Naive thymus-derived CD4-positive, alpha-beta T cell (primary cell): ENCODE results near the gene RILP. TPM values are rescaled to one million over a fixed set of nuclear protein-coding genes. Genes with fewer than 3 reads are reported as not detected.
A peak's percentile ranks its signal among the peaks of the same experiment; 100 is the strongest.
"Not testable (repeated sequence)": the region's sequence is repeated elsewhere in the genome, so short reads cannot be mapped to it uniquely, and the experiment has no call there.

Experiments
- ATAC-seq: fragments of 150-1000 bp; cut with Tn5 transposase; 2 replicates; pipeline ENCODE4 v1.10.0; 2021; ENCODE audit warnings: mild to moderate bottlenecking, moderate library complexity
- CTCF ChIA-PET: fragments of 350-600 bp; sonication (Branson Sonifier 250); formaldehyde crosslinking; loops from one replicate; lab custom pipeline; 2021; ENCODE audit warnings: antibody characterized with exemption; lab: Charles Lee
- POLR2A ChIA-PET: fragments of 350-600 bp; sonication (Branson Sonifier 250); formaldehyde crosslinking; loops from one replicate; lab custom pipeline; 2021; ENCODE audit warnings: antibody characterized with exemption, inconsistent platforms; lab: Charles Lee
- DNase-seq, 9 donors: peaks; one replicate each; pipeline versions ENCODE4 v3.0.0 to v3.0.0-alpha.2; 2020 to 2022; ENCODE audit warnings: mixed read lengths in 1 of 9
- H3K27ac ChIP-seq: one replicate; pipeline ENCODE4 v1.7.0; 2013; ENCODE audit warnings: mild to moderate bottlenecking, low read depth, low read length, moderate library complexity
- H3K27me3 ChIP-seq, 2 donors: one replicate each; pipeline ENCODE4 v1.7.0; 2013; ENCODE audit warnings: low read length in 2 of 2, mild to moderate bottlenecking in 2 of 2, moderate library complexity in 2 of 2; ENCODE audit not compliant: control insufficient read depth in 2 of 2, insufficient read depth in 2 of 2
- H3K36me3 ChIP-seq, 3 experiments: 1 replicate in 2 of 3; 2 replicates in 1 of 3; pipeline ENCODE4 v1.7.0; 2013; ENCODE audit warnings: low read length in 3 of 3, mild to moderate bottlenecking in 3 of 3, moderate library complexity in 1 of 3; ENCODE audit not compliant: insufficient read depth in 3 of 3, control insufficient read depth in 2 of 3
- H3K4me1 ChIP-seq, 2 donors: one replicate each; pipeline ENCODE4 v1.7.0; 2013; ENCODE audit warnings: low read length in 2 of 2, mild to moderate bottlenecking in 2 of 2, moderate library complexity in 1 of 2; ENCODE audit not compliant: control insufficient read depth in 2 of 2, insufficient read depth in 2 of 2
- H3K4me3 ChIP-seq: 2 replicates; pipeline ENCODE4 v1.7.0; 2013; ENCODE audit warnings: mild to moderate bottlenecking, low read length
- H3K9me3 ChIP-seq, 3 experiments: 1 replicate in 2 of 3; 2 replicates in 1 of 3; pipeline ENCODE4 v1.7.0; 2013; ENCODE audit warnings: low read length in 3 of 3; ENCODE audit not compliant: control insufficient read depth in 2 of 3
- H3K27ac Mint-ChIP-seq, 9 donors: one replicate each; pipeline ENCODE4 v1.8.0; 2020 to 2022; ENCODE audit warnings: mixed read lengths in 9 of 9, mild to moderate bottlenecking in 8 of 9, moderate library complexity in 5 of 9, inconsistent platforms in 2 of 9
- H3K27me3 Mint-ChIP-seq, 5 donors: one replicate each; pipeline ENCODE4 v1.8.0; 2021 to 2022; ENCODE audit warnings: mixed read lengths in 5 of 5, mild to moderate bottlenecking in 1 of 5
- H3K36me3 Mint-ChIP-seq, 5 donors: one replicate each; pipeline ENCODE4 v1.8.0; 2020 to 2022; ENCODE audit warnings: mixed read lengths in 5 of 5, mild to moderate bottlenecking in 3 of 5, inconsistent platforms in 1 of 5
- H3K4me1 Mint-ChIP-seq, 7 donors: one replicate each; pipeline ENCODE4 v1.8.0; 2020 to 2022; ENCODE audit warnings: mixed read lengths in 7 of 7, mild to moderate bottlenecking in 3 of 7, inconsistent platforms in 1 of 7
- H3K4me3 Mint-ChIP-seq, 10 donors: one replicate each; pipeline ENCODE4 v1.8.0; 2020 to 2022; ENCODE audit warnings: mild to moderate bottlenecking in 10 of 10, mixed read lengths in 10 of 10, moderate library complexity in 6 of 10, inconsistent platforms in 2 of 10
- H3K9me3 Mint-ChIP-seq, 11 donors: one replicate each; pipeline ENCODE4 v1.8.0; 2020 to 2022; ENCODE audit warnings: mixed read lengths in 11 of 11, mild to moderate bottlenecking in 4 of 11, inconsistent platforms in 1 of 11, moderate library complexity in 1 of 11
- intact Hi-C, 2 donors: fragments of 100-400 bp; cut with micrococcal nuclease; formaldehyde crosslinking; loops; one replicate each; pipeline ENCODE4 v1.15.1; 2023
- polyA plus RNA-seq, 2 donors: library from polyadenylated mRNA; unstranded; fragments of 300-500 nt; fragmentation: Illumina TruSeq; gene quantifications; one replicate each; pipeline ENCODE4 v1.2.3, GENCODE V29; 2021
- total RNA-seq, 6 experiments: library from RNA in 5 of 6; stranded (reverse) in 5 of 6; gene quantifications; 1 replicate in 5 of 6; 2 replicates in 1 of 6; pipeline ENCODE4 v1.2.3 and lab custom pipeline; 2021 to 2026

Gene RILP
- 1 to 10 TPM; 2.1 to 8.7 (median 3.0) TPM for total RNA-seq
- polyA plus RNA-seq = 1 to 10 TPM; 2.4 to 3.4 TPM
- 0.67 reads per million for total RNA-seq (lab: John Stamatoyannopoulos, UW)

DNA sequence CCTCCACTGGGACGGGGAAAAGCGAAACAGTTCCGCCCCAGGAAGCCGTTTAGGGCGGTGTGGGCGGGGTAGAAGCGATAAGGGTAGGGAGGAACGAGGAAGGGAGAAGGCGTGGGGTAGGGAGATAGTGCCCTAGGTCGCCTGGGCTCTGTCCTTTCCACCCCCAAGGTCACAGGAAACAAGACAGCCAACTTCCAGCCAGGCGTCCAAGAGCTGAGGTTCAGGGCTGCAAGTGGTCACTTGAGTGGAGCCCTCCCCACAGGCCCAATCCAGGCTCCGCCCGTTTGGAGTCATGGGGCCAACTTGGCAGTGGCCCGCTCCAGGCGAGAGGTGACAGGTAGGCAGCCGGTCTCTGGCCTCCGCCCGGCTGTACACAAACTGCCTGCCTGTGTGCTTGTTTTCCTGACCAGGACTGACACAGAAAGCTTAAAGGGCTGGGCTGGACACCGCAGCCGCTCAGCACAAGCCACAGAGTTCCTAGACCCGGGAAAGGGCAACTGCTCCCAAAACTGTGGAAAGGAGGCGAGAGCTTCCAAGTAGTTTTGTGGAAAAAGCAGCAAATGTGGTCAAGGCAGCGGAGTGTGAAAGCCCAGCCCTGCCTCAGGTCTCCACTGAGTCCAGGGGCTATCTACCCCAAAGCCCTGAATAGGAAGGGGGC is at the start of gene RILP:
Gene RILP, minus strand, starts transcription at position 23 of the 658 bp plus-strand sequence. CDS start 62 bp downstream, outside the sequence.
- Histone ChIP-seq H3K4me1 (peaks cover 11 to 17% of the 10 kb centered on the region in 2 donors), H3K9me3 (no peaks in the 10 kb centered on the region), H3K4me3 (peak within 1 kb of the TSS; percentile 64), H3K27ac (peak within 1 kb of the TSS; percentile 69), H3K36me3 (peaks cover 25 to 51% (median 29%) of the 10 kb centered on the region in 3 experiments), H3K27me3 (no peaks in the 10 kb centered on the region)
- ChIA-PET CTCF (interaction anchor here (0.7 to 1.8 kb wide), 11 partner anchors 9 to 86 kb away, joined by 3 to 8 read pairs (median 4); no protein-coding TSS in a partner anchor), POLR2A (interaction anchor here (0.9 to 3.1 kb wide), 8 partner anchors 21 to 861 kb away, joined by 3 to 27 read pairs (median 4); partner anchors contain the start of genes METTL16, RPA1, SLC43A2 and SMYD4)
- Mint-ChIP-seq H3K4me1 (peaks cover 0 to 32% (median 7%) of the 10 kb centered on the region in 7 donors), H3K27ac (peak within 1 kb of the TSS in 6 of 9 donors; percentile 38 to 72 (median 51)), H3K4me3 (peak within 1 kb of the TSS; percentile 65 to 81 (median 75)), H3K9me3 (no peaks in the 10 kb centered on the region), H3K27me3 (no peaks in the 10 kb centered on the region), H3K36me3 (peaks cover 4 to 25% (median 14%) of the 10 kb centered on the region in 5 donors)
- peak in 1 of 9 donors; percentile 24 for DNase-seq
- intact Hi-C loops = loop anchor here (1.0 to 10.0 kb wide), 16 partner anchors 21 to 751 kb away; partner anchors contain the start of genes SLC43A2 (in 2 of the 2), SMG6 (in 2 of the 2), SRR (in 2 of the 2) and INPP5K (in 1 of the 2)
- ATAC-seq = peak; percentile 6

- ChIA-PET POLR2A (no interaction called here), CTCF (no interaction called here)
- H3K4me3 Mint-ChIP-seq = no peak overlapping the region
- H3K36me3 Mint-ChIP-seq = no peaks in the 10 kb centered on the region
- no peaks in the 10 kb centered on the region for H3K4me1 ChIP-seq
- no peak overlapping the region for H3K27ac ChIP-seq
- H3K27me3 Mint-ChIP-seq = peaks cover 0 to 7% (median 3%) of the 10 kb centered on the region in 5 donors
- no peaks in the 10 kb centered on the region for H3K36me3 ChIP-seq
- H3K27me3 ChIP-seq = no peaks in the 10 kb centered on the region
- no peaks in the 10 kb centered on the region for H3K9me3 ChIP-seq
- H3K4me3 ChIP-seq = no peak overlapping the region
- DNase-seq (no peak), ATAC-seq (no peak)
- no peaks in the 10 kb centered on the region for H3K9me3 Mint-ChIP-seq
- H3K4me1 Mint-ChIP-seq = no peaks in the 10 kb centered on the region
- no peak overlapping the region for H3K27ac Mint-ChIP-seq
- intact Hi-C loops = no loop called here
Observed at GRCh38 chr17:1697681-1698080, 48.0 kb upstream of the RILP start.

DNA sequence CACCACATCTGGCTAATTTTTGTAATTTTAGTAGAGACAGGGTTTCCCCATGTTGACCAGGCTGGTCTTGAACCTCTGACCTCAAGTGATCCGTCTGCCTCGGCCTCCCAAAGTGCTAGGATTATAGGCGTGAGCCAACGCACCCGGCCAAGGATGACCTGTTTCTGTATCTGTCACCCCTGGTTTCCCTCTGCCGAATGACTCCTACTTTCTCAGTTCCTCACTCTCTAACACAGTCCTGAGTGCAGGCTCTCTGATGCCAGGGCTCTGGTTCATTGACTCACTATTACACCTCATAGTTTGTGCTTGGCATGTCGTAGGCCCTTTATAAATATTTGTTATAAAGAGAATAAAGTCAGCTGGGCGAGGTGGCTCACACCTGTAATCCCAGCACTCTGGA is 45.7 kb upstream of the RILP start:
- no peak overlapping the region for H3K4me3 ChIP-seq
- DNase-seq (no peak), ATAC-seq (no peak)
- intact Hi-C loops = no loop called here
- H3K4me1 Mint-ChIP-seq = no peaks in the 10 kb centered on the region
- no peaks in the 10 kb centered on the region for H3K9me3 ChIP-seq
- H3K27ac Mint-ChIP-seq = no peak overlapping the region
- no peaks in the 10 kb centered on the region for H3K36me3 ChIP-seq
- H3K27ac ChIP-seq = no peak overlapping the region
- peaks cover 0 to 3% (median 0%) of the 10 kb centered on the region in 11 donors for H3K9me3 Mint-ChIP-seq
- CTCF ChIA-PET = no interaction called here
- no peaks in the 10 kb centered on the region for H3K4me1 ChIP-seq
- H3K27me3 ChIP-seq = no peaks in the 10 kb centered on the region
- peaks cover 0 to 11% (median 5%) of the 10 kb centered on the region in 5 donors for H3K27me3 Mint-ChIP-seq
- no peak overlapping the region for H3K4me3 Mint-ChIP-seq
- POLR2A ChIA-PET = no interaction called here
- H3K36me3 Mint-ChIP-seq = peaks cover 0 to 4% (median 3%) of the 10 kb centered on the region in 5 donors

DNA sequence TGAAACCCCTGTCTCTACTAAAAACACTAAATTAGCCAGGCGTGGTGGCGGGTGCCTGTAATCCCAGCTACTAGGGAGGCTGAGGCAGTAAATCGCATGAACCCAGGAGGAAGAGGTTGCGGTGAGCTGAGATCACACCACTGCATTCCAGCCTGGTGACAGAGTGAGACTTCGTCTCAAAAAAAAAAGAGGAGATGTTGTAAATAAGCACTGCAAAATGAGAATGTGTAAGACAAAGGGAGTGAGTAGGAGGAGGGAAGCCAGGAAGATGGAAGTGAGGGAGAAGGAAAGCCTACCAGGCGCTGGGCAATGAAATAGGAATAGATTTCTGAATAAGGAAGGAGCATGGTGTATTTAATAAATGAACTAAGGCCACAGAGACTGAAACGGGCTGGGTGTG is 43.7 kb upstream of the RILP start:
- Histone ChIP-seq H3K27ac (no peak overlapping the region), H3K4me3 (no peak overlapping the region), H3K4me1 (no peaks in the 10 kb centered on the region), H3K36me3 (no peaks in the 10 kb centered on the region), H3K9me3 (no peaks in the 10 kb centered on the region), H3K27me3 (no peaks in the 10 kb centered on the region)
- Mint-ChIP-seq H3K9me3 (peaks cover 0 to 3% (median 0%) of the 10 kb centered on the region in 11 donors), H3K4me3 (no peak overlapping the region), H3K27ac (no peak overlapping the region), H3K4me1 (no peaks in the 10 kb centered on the region), H3K27me3 (peaks cover 0 to 11% (median 4%) of the 10 kb centered on the region in 5 donors), H3K36me3 (peaks cover 0 to 4% (median 3%) of the 10 kb centered on the region in 5 donors)
- ChIA-PET CTCF (no interaction called here), POLR2A (no interaction called here)
- DNase-seq = no peak
- ATAC-seq = no peak
- intact Hi-C loops = no loop called here

DNA sequence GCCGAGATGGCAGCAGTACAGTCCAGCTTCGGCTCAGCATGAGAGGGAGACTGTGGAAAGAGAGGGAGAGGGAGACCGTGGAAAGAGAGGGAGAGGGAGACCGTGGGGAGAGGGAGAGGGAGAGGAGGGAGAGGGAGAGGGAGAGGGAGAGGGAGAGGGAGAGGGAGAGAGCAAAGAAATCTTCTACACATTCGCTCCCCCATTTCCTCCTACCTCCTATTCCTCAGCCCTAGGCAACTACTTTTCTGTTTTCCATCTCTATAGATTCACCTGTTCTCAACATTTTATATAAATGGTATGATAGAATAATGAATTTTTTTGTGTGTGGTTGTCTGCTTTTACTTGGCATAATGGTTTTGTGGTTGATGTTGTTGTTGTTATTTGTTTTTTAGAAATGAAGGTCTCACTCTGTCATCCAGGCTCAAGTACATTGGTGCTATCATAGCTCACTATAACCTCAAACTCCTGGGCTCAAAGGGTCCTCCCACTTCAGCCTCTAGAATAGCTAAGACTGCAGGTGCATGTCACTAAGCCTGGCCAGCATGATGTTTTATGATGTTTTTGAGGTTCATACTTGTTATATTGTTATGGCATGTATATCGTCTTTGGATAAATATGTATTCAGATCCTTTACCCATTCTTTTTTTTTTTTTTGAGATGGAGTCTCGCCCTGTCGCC is 41.0 kb upstream of the RILP start:
- no peak for ATAC-seq
- POLR2A ChIA-PET = no interaction called here
- no peak for DNase-seq
- intact Hi-C loops = no loop called here
- Histone ChIP-seq H3K9me3 (no peaks in the 10 kb centered on the region), H3K27ac (no peak overlapping the region), H3K4me1 (no peaks in the 10 kb centered on the region), H3K4me3 (no peak overlapping the region), H3K36me3 (no peaks in the 10 kb centered on the region), H3K27me3 (no peaks in the 10 kb centered on the region)
- H3K36me3 Mint-ChIP-seq = peaks cover 0 to 4% (median 3%) of the 10 kb centered on the region in 5 donors
- no peak overlapping the region for H3K4me3 Mint-ChIP-seq
- peak overlapping the region in 1 of 9 donors; percentile 48 for H3K27ac Mint-ChIP-seq
- peaks cover 0 to 5% (median 0%) of the 10 kb centered on the region in 7 donors for H3K4me1 Mint-ChIP-seq
- peaks cover 0 to 11% (median 4%) of the 10 kb centered on the region in 5 donors for H3K27me3 Mint-ChIP-seq
- CTCF ChIA-PET = interaction anchor here (0.6 to 0.7 kb wide), 2 partner anchors 17 to 179 kb away, joined by 3 to 7 read pairs; no protein-coding TSS in a partner anchor
- peaks cover 0 to 3% (median 0%) of the 10 kb centered on the region in 11 donors for H3K9me3 Mint-ChIP-seq

DNA sequence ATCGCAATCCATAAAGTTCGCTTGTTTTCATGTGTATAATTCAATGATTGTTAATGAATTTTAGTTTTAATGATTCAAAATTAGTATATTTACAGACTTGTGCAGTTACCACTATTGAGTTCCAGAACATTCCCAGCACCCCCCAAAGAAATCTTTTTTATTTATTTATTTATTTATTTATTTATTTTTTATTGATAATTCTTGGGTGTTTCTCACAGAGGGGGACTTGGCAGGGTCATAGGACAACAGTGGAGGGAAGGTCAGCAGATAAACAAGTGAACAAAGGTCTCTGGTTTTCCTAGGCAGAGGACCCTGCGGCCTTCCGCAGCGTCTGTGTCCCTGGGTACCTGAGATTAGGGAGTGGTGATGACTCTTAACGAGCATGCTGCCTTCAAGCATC is 38.7 kb upstream of the RILP start:
- H3K36me3 Mint-ChIP-seq = peaks cover 6 to 12% (median 10%) of the 10 kb centered on the region in 5 donors
- H3K27me3 ChIP-seq, H3K4me3 ChIP-seq, H3K4me1 ChIP-seq, ATAC-seq, H3K36me3 ChIP-seq, H3K27ac Mint-ChIP-seq, H3K9me3 Mint-ChIP-seq, CTCF ChIA-PET, H3K4me3 Mint-ChIP-seq, DNase-seq, H3K9me3 ChIP-seq, H3K27ac ChIP-seq: not testable (repeated sequence)
- peaks cover 12 to 22% (median 17%) of the 10 kb centered on the region in 7 donors for H3K4me1 Mint-ChIP-seq
- H3K27me3 Mint-ChIP-seq = peaks cover 0 to 11% (median 2%) of the 10 kb centered on the region in 5 donors
- intact Hi-C loops = loop anchor here in 1 of 2 donors (5.0 kb wide), 1 partner anchor 581 kb away; no protein-coding TSS in a partner anchor
- POLR2A ChIA-PET = interaction anchor here (0.7 kb wide), 2 partner anchors 24 to 634 kb away, joined by 4 to 5 read pairs; no protein-coding TSS in a partner anchor
